Neural progenitor cell (in vitro differentiated cells): Measurements from ENCODE around the gene PRAMEF4. TPM values are rescaled to one million over a fixed set of nuclear protein-coding genes. Genes with fewer than 3 reads are reported as not detected.
"Not testable (repeated sequence)": the region's sequence is repeated elsewhere in the genome, so short reads cannot be mapped to it uniquely, and the experiment has no call there.

ENCODE experiments used
- DNase-seq: peaks from one replicate; pipeline ENCODE4 v3.0.0-alpha.2; 2016; ENCODE audit warnings: low spot score
- H2AFZ ChIP-seq: fragments of 200-600 bp; sonication (generic); replicated peaks from 2 replicates; pipeline ENCODE4 v1.6.1; 2016; ENCODE audit warnings: antibody characterized with exemption
- H3F3A ChIP-seq: fragments of 200-600 bp; sonication (generic); 2 replicates; pipeline ENCODE4 v1.6.1; 2016; ENCODE audit warnings: antibody characterized with exemption, low read depth
- H3K27ac ChIP-seq: fragments of 200-600 bp; sonication (generic); 2 replicates; pipeline ENCODE4 v1.5.1; 2016; ENCODE audit warnings: mild to moderate bottlenecking
- H3K27me3 ChIP-seq: fragments of 200-600 bp; sonication (generic); 2 replicates; pipeline ENCODE4 v1.6.1; 2016; ENCODE audit warnings: mild to moderate bottlenecking, moderate library complexity
- H3K36me3 ChIP-seq: fragments of 200-600 bp; sonication (generic); 2 replicates; pipeline ENCODE4 v1.5.1; 2016
- H3K4me1 ChIP-seq: fragments of 200-600 bp; sonication (generic); 2 replicates; pipeline ENCODE4 v1.6.1; 2016; ENCODE audit warnings: mixed run types
- H3K4me2 ChIP-seq: fragments of 200-600 bp; sonication (generic); 2 replicates; pipeline ENCODE4 v1.6.1; 2016
- H3K4me3 ChIP-seq: fragments of 200-600 bp; sonication (generic); 2 replicates; pipeline ENCODE4 v1.5.1; 2016
- H3K79me2 ChIP-seq: fragments of 200-600 bp; sonication (generic); 2 replicates; pipeline ENCODE4 v1.6.1; 2016; ENCODE audit warnings: low read depth
- H3K9ac ChIP-seq: fragments of 200-600 bp; sonication (generic); 2 replicates; pipeline ENCODE4 v1.6.1; 2016
- H3K9me3 ChIP-seq: fragments of 200-600 bp; sonication (generic); 2 replicates; pipeline ENCODE4 v1.5.1; 2016; ENCODE audit warnings: low read depth
- H4K20me1 ChIP-seq: fragments of 200-600 bp; sonication (generic); 2 replicates; pipeline ENCODE4 v1.6.1; 2016; ENCODE audit warnings: low read depth
- H3K27ac Mint-ChIP-seq: 3 replicates; pipeline ENCODE4 v1.8.0; 2021; ENCODE audit warnings: mixed read lengths
- H3K27me3 Mint-ChIP-seq: 2 replicates; pipeline ENCODE4 v1.8.0; 2022; ENCODE audit warnings: low read depth, mild to moderate bottlenecking, inconsistent platforms, moderate library complexity, mixed read lengths; ENCODE audit not compliant: insufficient read depth
- H3K36me3 Mint-ChIP-seq: 3 replicates; pipeline ENCODE4 v1.8.0; 2021; ENCODE audit warnings: mixed read lengths
- H3K4me1 Mint-ChIP-seq: 3 replicates; pipeline ENCODE4 v1.8.0; 2021; ENCODE audit warnings: mixed read lengths
- H3K4me3 Mint-ChIP-seq: 3 replicates; pipeline ENCODE4 v1.8.0; 2021; ENCODE audit warnings: mild to moderate bottlenecking, moderate library complexity, mixed read lengths
- H3K9me3 Mint-ChIP-seq: 3 replicates; pipeline ENCODE4 v1.8.0; 2020; ENCODE audit warnings: mixed read lengths
- CTCF ChIP-seq: fragments of 200-600 bp; sonication (generic); IDR thresholded peaks from 2 replicates; pipeline ENCODE4 v1.5.1; 2017; ENCODE audit warnings: antibody characterized with exemption, mild to moderate bottlenecking
- EZH2 ChIP-seq: fragments of 200-600 bp; sonication (generic); IDR thresholded peaks from 2 replicates; pipeline ENCODE4 v1.6.1; 2017; ENCODE audit warnings: antibody characterized with exemption, mild to moderate bottlenecking, moderate library complexity
- EZH2phosphoT487 ChIP-seq: fragments of 200-600 bp; sonication (generic); IDR thresholded peaks from 2 replicates; pipeline ENCODE4 v1.6.1; 2017; ENCODE audit warnings: antibody characterized with exemption
- total RNA-seq: library from RNA; depleted of rRNA; stranded (reverse); fragments of >200 nt; gene quantifications from 2 replicates; pipeline ENCODE4 v1.2.3, GENCODE V29; 2015; ENCODE audit warnings: low replicate concordance

Gene PRAMEF4
- total RNA-seq, 1 donor from 2014 or later: not detected

- not testable (repeated sequence) for H3K4me3 Mint-ChIP-seq, H3K4me1 ChIP-seq, H3K9me3 ChIP-seq, H3K9ac ChIP-seq, H3K9me3 Mint-ChIP-seq, H3K36me3 ChIP-seq, H3K4me3 ChIP-seq, H4K20me1 ChIP-seq, H2AFZ ChIP-seq, H3K36me3 Mint-ChIP-seq, H3K4me2 ChIP-seq, H3K27ac ChIP-seq, H3K4me1 Mint-ChIP-seq, H3K79me2 ChIP-seq, H3K27ac Mint-ChIP-seq, DNase-seq, H3K27me3 ChIP-seq, H3F3A ChIP-seq, H3K27me3 Mint-ChIP-seq
These were observed 22.7 kb downstream of the PRAMEF4 start for GRCh38 chr1:12863131-12863880.

GRCh38 chr1:12856786-12857185 lies 29.2 kb downstream of the PRAMEF4 start, which contains the start of gene PRAMEF2:
Gene PRAMEF2, plus strand, starts transcription at chr1:12857086. Its CDS starts 1,924 bp downstream, at chr1:12859010.
- not testable (repeated sequence) for H3K9me3 ChIP-seq, H3K4me2 ChIP-seq, H3K27me3 ChIP-seq, H3K9me3 Mint-ChIP-seq, H4K20me1 ChIP-seq, H3K79me2 ChIP-seq, H3K4me3 ChIP-seq, H2AFZ ChIP-seq, H3K9ac ChIP-seq, H3K4me1 Mint-ChIP-seq, H3K36me3 Mint-ChIP-seq, H3K4me3 Mint-ChIP-seq, DNase-seq, H3K36me3 ChIP-seq, H3K27me3 Mint-ChIP-seq, H3K4me1 ChIP-seq, H3F3A ChIP-seq, H3K27ac Mint-ChIP-seq, H3K27ac ChIP-seq

GRCh38 chr1:12851779-12852178 lies 34.2 kb downstream of the PRAMEF4 start:
- H3K36me3 Mint-ChIP-seq: no peaks in the 10 kb centered on the region
- H3K4me3 Mint-ChIP-seq: no peak overlapping the region
- no peak overlapping the region for H3K9ac ChIP-seq
- DNase-seq: no peak
- H4K20me1 ChIP-seq: no peaks in the 10 kb centered on the region
- H3K27me3 ChIP-seq: no peaks in the 10 kb centered on the region
- H3K27me3 Mint-ChIP-seq: no peaks in the 10 kb centered on the region
- no peak overlapping the region for H3K4me3 ChIP-seq
- TF ChIP-seq EZH2phosphoT487: no peak
- no peak for TF ChIP-seq CTCF
- no peak for TF ChIP-seq EZH2
- H3K36me3 ChIP-seq: no peaks in the 10 kb centered on the region
- no peak overlapping the region for H3K27ac ChIP-seq
- H3F3A ChIP-seq: no peaks in the 10 kb centered on the region
- H3K9me3 Mint-ChIP-seq: peaks cover 5% of the 10 kb centered on the region
- no peaks in the 10 kb centered on the region for H3K4me1 Mint-ChIP-seq
- H3K27ac Mint-ChIP-seq: no peak overlapping the region
- no peaks in the 10 kb centered on the region for H3K4me1 ChIP-seq
- H3K4me2 ChIP-seq: no peak overlapping the region
- H3K79me2 ChIP-seq: no peaks in the 10 kb centered on the region
- H3K9me3 ChIP-seq: no peaks in the 10 kb centered on the region
- no peak overlapping the region for H2AFZ ChIP-seq

- H3K9ac ChIP-seq, H4K20me1 ChIP-seq, H3K27ac ChIP-seq, H3K36me3 Mint-ChIP-seq, H3K4me3 ChIP-seq, H3K9me3 Mint-ChIP-seq, H3K27me3 ChIP-seq, H3K4me2 ChIP-seq, H3K9me3 ChIP-seq, H2AFZ ChIP-seq, H3K27ac Mint-ChIP-seq, H3K27me3 Mint-ChIP-seq, H3F3A ChIP-seq, H3K4me1 ChIP-seq, DNase-seq, H3K36me3 ChIP-seq, H3K4me1 Mint-ChIP-seq, H3K4me3 Mint-ChIP-seq, H3K79me2 ChIP-seq: not testable (repeated sequence)
These were observed 37.4 kb downstream of the PRAMEF4 start, which contains the start of gene HNRNPCL1 for GRCh38 chr1:12848620-12849019. Gene HNRNPCL1, minus strand, starts transcription at chr1:12848720. Its CDS starts 431 bp downstream, at chr1:12848289.

- not testable (repeated sequence) for H3K36me3 ChIP-seq, H3K4me3 ChIP-seq, H3F3A ChIP-seq, H3K9me3 ChIP-seq, H3K36me3 Mint-ChIP-seq, H3K27me3 ChIP-seq, H4K20me1 ChIP-seq, DNase-seq, H3K27ac Mint-ChIP-seq, H3K27me3 Mint-ChIP-seq, H3K79me2 ChIP-seq, H3K4me2 ChIP-seq, H3K4me3 Mint-ChIP-seq, H3K4me1 Mint-ChIP-seq, H3K27ac ChIP-seq, H3K4me1 ChIP-seq, H2AFZ ChIP-seq, H3K9ac ChIP-seq, H3K9me3 Mint-ChIP-seq
These were observed 52.8 kb downstream of the PRAMEF4 start for GRCh38 chr1:12833251-12833650.

- not testable (repeated sequence) for H3K27ac Mint-ChIP-seq, H3K4me3 ChIP-seq, H3K79me2 ChIP-seq, H3K27me3 Mint-ChIP-seq, H3K4me3 Mint-ChIP-seq, H4K20me1 ChIP-seq, H3K27me3 ChIP-seq, H3K9me3 ChIP-seq, H3K36me3 ChIP-seq, H3F3A ChIP-seq, H3K9me3 Mint-ChIP-seq, H2AFZ ChIP-seq, H3K4me1 Mint-ChIP-seq, H3K4me2 ChIP-seq, H3K4me1 ChIP-seq, DNase-seq, H3K27ac ChIP-seq, H3K36me3 Mint-ChIP-seq, H3K9ac ChIP-seq
These were observed 54.7 kb downstream of the PRAMEF4 start, which contains the start of gene PRAMEF11 for GRCh38 chr1:12831310-12831709. Gene PRAMEF11, minus strand, starts transcription at chr1:12831410. Its CDS starts 2,621 bp downstream, at chr1:12828789.
